ENCODE measurements around the gene COA3. TPM values are rescaled to one million over a fixed set of nuclear protein-coding genes. Genes with fewer than 3 reads are reported as not detected.

COA3 gene
- total RNA-seq, 2 experiments from 2014 or later = 54.0 to 56.7 TPM

DNA sequence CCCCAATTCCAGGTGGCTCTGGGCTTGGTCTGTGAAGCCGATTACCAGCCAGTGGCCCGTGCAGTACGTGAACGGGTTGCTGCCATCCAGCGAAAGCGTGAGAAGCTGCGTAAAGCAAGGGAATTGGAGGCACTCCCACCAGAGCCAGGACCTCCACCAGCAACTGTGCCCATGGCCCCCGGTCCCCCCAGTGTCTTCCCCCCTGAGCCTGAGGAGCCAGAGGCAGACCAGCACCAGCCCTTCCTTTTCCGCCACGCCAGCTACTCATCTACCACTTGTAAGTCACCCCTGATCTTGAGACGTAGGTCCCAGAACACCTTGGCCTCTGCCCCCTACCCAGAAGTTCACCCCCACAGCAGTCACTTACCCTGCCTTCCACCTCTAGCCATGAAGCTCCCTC is 11.2 kb downstream of the COA3 start:
- POLR2A ChIA-PET = interaction anchor here (0.9 kb wide), 1 partner anchor 9 kb away, joined by 3 read pairs; no protein-coding TSS in a partner anchor
- CTCF ChIA-PET = interaction anchor here (1.0 kb wide), 1 partner anchor 24 kb away, joined by 3 read pairs; no protein-coding TSS in a partner anchor

DNA sequence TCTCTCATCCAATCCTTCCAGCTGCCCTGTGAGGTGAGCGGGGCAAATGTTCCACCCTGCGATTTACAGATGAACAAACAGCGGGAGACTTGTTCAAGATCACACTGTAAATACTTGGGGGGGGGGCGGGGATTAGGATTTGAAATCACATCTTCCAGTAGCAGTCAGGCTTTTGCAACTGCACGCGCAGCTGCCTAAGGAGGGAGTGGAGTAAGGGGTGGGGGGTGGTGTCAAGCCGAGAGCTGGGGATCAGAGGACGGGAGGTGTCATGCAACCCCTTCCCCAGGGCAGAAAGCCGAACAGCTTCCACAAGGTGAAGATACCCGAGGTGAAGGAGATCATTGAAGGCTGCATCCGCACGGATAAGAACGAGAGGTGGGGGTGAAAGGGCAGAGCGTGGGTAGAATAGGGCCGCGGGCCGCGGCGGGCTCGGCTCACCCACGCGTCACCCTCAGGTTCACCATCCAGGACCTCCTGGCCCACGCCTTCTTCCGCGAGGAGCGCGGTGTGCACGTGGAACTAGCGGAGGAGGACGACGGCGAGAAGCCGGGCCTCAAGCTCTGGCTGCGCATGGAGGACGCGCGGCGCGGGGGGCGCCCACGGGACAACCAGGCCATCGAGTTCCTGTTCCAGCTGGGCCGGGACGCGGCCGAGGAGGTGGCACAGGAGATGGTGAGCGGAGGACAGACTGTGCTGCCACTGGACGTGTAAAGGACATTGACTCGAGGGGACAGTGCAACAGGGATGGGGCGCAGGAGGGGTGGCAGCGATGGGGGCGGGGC is 13.5 kb downstream of the COA3 start:
- ChIA-PET POLR2A (no interaction called here), CTCF (interaction anchor here (0.5 to 1.1 kb wide), 4 partner anchors 12 to 206 kb away, joined by 3 to 4 read pairs (median 4); no protein-coding TSS in a partner anchor)

DNA sequence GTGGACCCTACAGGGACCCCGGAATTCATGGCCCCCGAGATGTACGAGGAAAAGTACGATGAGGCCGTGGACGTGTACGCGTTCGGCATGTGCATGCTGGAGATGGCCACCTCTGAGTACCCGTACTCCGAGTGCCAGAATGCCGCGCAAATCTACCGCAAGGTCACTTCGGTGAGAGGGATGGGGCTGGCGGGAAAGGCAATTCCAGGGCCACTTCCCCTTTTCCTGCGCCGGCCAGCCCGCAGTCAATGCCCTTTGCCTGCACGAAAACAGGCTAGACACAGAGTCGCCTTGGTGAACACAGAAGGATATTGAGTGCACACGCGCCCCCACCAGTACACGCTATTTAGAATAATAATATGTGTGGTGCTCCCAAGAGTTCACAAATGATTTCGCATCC is 14.1 kb downstream of the COA3 start:
- CTCF ChIA-PET = interaction anchor here (0.5 kb wide), 1 partner anchor 15 kb away, joined by 4 read pairs; no protein-coding TSS in a partner anchor
- POLR2A ChIA-PET = no interaction called here

DNA sequence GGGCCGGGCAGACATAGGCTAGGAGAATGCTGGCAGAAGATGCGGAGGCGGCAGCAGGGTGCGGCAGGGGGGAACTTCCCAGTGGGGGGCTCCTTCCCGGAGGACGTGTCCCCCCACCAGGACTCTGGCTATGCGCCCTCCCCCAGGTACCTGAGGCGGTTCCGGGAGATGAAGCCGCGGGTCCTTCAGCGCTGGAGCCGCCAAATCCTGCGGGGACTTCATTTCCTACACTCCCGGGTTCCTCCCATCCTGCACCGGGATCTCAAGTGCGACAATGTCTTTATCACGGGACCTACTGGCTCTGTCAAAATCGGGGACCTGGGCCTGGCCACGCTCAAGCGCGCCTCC is 14.7 kb downstream of the COA3 start:
- CTCF ChIA-PET = no interaction called here

DNA sequence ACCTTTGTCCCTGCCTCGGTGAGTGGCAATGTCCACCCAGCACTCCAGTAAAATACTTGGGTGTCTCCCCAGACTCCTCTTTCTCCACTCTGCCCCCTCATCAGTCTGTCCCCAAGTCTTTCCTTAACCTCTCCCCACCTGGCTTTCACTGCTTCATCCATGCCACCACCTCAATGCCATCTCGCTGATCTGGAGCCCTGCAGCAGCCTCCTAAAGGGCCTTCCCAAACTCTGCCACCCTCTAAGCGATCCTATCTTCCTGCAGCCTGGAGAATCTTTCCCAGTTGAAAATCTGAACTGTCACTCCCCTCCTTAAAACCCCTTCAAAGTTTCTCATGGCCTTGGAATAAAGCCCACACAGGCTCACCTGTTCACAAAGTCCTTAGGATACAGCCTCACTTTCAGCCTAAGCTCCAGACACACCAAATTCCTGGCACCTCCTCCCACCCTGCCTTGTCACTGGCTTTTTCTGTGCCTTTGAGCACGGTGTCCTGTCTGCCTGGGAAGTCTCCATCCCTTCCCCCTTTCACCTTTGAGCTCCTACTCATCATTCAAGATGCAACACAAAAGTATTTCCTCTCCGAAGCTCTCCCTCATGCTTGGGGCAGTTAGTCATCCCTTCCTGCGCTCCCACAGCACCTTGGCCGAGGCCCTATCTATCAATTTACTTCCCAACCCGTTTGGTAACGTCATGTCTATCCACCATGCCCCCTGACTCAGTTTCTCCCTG is 15.3 kb downstream of the COA3 start:
- CTCF ChIA-PET = no interaction called here
- POLR2A ChIA-PET = no interaction called here

More for the DNA sequence above, 14.7 kb downstream of the COA3 start:
- POLR2A ChIA-PET = no interaction called here

DNA sequence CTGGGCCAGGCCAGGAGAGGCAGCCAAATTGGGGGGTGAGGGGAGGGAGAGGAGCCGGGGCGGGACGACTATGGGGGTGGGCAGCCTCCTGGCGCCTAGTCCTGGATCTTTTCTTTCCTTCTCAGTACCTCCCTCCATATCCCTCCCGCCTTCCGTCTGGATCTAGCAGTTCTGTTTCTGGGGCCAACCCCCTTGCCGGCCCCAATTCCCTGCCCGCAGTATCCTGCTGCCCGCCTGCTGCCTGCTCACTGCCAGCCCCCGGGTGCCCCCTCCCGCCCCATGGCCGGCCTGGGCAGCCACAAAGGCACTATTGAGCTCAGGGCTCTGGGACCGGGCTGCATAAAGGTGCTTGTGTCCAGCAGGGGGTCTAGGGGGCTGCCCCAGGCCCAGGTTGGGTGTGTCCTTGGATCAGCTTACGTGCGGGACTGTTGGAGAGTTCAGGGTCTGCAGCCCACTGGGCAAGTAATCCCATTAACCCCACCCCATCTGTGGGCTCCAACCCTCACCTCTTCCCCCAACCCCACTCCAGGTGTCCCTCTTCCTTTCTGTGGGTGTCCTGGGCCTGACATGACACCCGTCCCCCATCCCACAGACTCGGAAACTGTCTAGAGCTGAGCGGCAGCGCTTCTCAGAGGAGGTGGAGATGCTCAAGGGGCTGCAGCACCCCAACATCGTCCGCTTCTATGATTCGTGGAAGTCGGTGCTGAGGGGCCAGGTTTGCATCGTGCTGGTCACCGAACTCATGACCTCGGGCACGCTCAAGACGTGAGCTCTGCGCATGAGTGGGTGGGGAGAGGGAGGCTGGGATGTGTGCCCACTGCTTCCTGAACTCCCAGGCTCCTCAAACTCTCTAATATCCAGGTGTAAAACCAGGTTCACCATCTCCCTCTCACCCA is 16.1 kb downstream of the COA3 start:
- POLR2A ChIA-PET = interaction anchor here (1.0 kb wide), 1 partner anchor 9 kb away, joined by 4 read pairs; the partner anchor contains the start of gene VPS25

DNA sequence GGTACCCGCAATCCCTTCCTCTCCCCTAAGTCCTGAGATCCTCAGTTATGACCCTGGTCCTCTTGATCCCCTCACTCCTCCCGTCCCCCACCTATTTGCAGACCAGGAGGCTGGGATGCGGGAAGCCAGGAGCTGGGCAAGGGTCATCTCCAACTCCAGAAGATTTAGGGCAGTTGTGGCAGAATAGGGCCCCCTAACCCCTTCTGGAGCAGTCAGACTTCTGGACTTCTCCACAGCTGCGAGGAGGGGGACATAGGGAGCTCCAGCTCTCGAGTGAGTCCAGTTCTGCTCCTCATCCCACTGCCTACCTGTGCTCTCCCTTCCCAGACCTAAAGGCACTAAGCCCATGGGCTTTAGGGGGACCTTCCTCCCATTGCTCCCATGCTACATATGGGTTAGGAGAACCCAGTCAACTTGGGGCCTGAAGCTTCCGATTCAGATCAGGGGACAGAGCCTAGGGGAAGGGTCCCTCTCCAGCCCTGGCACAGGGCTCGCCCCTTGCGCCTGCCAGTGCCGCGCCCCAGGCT is 16.8 kb downstream of the COA3 start:
- ChIA-PET CTCF (no interaction called here), POLR2A (interaction anchor here (1.0 kb wide), 1 partner anchor 8 kb away, joined by 4 read pairs; the partner anchor contains the start of gene VPS25)

More for the DNA sequence above, 16.1 kb downstream of the COA3 start:
- CTCF ChIA-PET = no interaction called here

DNA sequence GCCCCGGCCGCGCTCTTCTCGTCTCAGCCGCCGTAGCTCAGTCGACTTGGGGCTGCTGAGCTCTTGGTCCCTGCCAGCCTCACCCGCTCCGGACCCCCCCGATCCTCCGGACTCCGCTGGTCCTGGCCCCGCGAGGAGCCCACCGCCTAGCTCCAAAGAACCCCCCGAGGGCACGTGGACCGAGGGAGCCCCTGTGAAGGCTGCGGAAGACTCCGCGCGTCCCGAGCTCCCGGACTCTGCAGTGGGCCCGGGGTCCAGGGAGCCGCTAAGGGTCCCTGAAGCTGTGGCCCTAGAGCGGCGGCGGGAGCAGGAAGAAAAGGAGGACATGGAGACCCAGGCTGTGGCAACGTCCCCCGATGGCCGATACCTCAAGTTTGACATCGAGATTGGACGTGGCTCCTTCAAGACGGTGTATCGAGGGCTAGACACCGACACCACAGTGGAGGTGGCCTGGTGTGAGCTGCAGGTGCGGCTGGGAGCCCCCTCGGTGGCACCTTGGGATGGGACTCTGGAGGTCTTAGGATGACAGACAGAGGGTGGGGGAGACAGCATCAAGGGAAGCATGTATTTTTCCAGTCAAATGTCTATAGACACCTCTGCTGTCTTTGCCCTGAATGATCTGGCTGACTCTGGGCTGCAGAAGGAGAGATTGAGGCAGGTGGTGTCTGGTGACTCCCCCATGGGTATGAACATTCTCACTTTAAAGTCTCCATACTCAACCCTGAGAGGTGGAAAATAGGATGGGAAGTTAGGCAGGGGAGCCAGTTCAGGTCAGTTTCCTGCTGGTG is 17.5 kb downstream of the COA3 start:
- ChIA-PET CTCF (interaction anchor here (0.5 kb wide), 1 partner anchor 14 kb away, joined by 5 read pairs; no protein-coding TSS in a partner anchor), POLR2A (interaction anchor here (0.8 to 1.0 kb wide), 2 partner anchors 8 kb away, joined by 3 to 4 read pairs; partner anchors contain the start of gene VPS25)

DNA sequence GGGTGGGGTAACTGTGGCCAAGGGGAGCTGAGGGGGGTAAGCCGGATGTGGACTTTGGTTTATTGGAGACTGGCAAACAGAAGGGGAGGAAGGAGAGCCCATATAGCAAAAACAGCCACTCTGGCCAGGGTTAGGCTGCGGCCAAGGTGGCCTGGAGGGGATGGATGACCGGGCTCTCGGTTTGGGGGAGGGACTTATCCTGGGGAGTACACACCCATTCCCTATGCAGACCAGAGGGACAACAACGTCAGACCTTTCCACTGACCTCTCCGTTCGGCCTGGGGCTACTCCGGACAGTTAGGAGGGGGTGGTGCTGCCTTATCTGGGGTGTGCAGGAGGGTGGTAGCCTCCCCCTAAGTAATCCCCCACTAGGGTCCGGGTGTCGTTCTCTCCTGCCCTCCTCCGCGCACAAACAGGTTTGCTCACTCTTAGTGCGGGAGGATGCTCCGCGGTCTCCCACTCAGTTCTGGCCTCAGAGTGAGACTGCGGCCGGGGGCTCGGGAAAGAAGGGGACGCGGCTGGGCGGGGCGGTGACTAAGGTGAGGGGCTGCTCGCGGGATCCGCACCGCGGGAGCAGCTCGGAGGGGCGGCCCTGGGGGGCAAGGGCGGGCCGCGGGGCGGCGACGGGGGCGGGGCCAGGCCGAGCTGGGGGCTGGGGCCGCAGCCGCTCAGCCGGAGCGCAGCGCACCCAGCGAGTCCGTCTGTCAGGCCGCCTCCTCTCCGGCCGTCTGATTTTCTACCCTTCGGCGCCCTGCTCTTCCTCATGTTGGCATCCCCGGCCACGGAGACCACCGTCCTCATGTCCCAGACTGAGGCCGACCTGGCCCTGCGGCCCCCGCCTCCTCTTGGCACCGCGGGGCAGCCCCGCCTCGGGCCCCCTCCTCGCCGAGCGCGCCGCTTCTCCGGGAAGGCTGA is 18.3 kb downstream of the COA3 start, which contains the start of gene WNK4:
TSS of gene WNK4 (plus strand) at position 675 of the 915 bp plus-strand sequence. CDS start at position 764, 89 bp downstream.
- ChIA-PET CTCF (interaction anchor here (0.5 kb wide), 1 partner anchor 13 kb away, joined by 5 read pairs; no protein-coding TSS in a partner anchor), POLR2A (interaction anchor here (0.8 kb wide), 1 partner anchor 7 kb away, joined by 3 read pairs; the partner anchor contains the start of gene VPS25)

DNA sequence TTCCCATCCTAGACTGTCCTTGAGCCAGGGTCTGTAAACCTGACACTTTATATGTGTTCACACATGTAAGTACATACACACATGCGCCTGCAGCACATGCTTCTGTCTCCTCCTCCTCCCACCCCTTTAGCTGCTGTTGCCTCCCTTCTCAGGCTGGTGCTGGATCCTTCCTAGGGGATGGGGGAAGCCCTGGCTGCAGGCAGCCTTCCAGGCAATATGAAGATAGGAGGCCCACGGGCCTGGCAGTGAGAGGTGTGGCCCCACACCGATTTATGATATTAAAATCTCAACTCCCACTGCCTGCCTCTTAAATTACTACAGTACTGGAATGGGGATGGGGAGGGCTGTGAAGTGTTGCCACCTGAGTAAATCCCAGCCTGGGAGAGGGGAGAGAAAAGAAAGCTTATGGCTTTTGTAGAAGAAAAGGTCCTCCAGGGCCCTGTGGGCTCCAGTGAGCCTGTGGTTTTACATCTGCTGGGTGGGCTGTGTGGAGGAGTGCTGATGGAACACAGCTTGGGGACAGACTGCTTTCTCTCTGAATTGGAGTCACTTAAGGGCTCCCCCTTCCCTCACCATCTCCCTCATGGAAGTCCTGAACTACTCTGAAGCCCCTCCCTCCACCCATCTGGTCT is 19.1 kb downstream of the COA3 start:
- POLR2A ChIA-PET = no interaction called here
- CTCF ChIA-PET = no interaction called here

DNA sequence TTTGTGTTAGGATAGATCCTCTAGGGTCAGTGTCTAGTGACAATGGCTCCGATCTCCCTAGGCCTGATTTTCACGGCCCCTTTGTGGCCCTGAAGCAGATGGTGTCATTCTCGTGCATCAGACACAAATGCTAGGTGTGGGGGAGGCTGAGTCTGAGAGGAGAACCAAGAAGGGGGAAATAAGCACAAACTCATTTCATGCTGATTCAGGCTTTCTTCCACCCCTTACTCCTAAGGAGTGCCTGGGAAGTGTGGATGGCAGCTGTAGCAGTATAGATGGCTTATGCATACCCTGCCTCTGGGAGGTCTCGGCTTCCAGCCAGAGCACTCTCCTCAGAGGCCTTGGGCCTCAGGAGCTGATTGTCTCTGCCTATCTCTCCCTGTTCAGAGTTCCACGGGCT is 19.9 kb downstream of the COA3 start:
- POLR2A ChIA-PET = interaction anchor here (0.6 kb wide), 1 partner anchor 57 kb away, joined by 3 read pairs; no protein-coding TSS in a partner anchor

DNA sequence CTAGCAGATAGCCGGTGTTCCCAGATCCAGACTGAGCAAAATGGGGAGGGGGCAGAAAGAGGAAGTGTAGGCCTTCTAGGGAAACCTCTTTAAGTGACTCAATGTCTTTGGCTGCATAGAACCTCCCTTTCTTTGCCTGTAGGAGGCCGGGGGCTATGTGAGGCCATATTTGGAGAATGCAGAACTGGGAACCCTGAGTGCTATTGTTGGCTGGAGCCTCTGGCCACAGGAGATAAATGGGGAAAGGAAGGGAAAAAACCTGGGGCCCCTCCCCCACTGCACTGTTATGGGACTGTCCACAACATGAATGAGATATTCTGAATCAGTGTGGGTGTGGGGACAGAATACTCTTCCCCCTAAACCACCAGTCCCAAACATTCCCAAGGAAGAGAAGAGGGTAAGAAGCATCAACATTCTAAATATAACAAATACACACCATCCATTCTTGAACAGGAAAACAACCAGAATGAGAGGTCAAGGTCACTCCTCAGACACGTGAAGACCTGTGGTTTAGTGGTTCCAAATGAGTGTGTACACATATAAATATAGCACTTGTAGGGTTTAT is 22.9 kb downstream of the COA3 start:
- ChIA-PET POLR2A (no interaction called here), CTCF (interaction anchor here (3.8 kb wide), 1 partner anchor 12 kb away, joined by 26 read pairs; no protein-coding TSS in a partner anchor)

More for the DNA sequence above, 19.9 kb downstream of the COA3 start:
- CTCF ChIA-PET = no interaction called here

DNA sequence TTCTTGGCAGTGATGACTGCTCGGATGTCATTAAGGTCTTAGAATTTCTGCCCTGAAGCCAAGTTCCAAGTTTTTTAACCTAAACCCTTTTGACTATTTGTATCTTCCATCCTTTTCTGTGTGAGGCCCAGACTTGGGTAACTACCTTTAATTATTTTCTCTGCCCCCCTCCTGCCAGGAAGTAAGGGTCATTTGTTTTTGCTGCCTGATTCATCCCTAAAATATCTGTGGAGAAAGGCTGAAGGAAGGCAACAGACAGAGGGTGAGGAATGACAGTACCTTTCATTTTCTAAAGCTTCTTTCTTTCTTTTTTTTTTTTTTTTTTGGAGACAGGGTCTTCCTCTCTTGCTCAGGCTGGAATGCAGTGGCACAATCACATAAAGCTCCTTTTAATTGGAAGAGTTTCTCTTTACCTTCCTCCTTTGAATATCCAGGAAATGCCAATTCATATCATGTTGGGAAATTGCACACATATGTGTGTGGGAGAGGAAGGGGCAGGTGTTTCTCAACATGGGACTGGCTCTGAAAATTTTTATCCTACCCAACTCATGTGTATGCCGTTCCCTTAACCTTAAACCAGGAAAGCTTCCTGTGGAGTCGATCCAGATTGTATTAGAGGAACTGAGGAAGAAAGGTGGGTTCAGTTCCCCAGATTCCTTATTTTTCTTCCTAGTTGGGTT is 24.3 kb downstream of the COA3 start:
- POLR2A ChIA-PET = interaction anchor here (0.6 to 1.3 kb wide), 4 partner anchors 7 to 165 kb away, joined by 3 to 6 read pairs (median 4); partner anchors contain the start of genes RETREG3 and TUBG1
- CTCF ChIA-PET = interaction anchor here (0.6 to 3.8 kb wide), 5 partner anchors 11 to 196 kb away, joined by 3 to 26 read pairs (median 5); partner anchors contain the start of genes BECN1, CNTD1 and COA3

DNA sequence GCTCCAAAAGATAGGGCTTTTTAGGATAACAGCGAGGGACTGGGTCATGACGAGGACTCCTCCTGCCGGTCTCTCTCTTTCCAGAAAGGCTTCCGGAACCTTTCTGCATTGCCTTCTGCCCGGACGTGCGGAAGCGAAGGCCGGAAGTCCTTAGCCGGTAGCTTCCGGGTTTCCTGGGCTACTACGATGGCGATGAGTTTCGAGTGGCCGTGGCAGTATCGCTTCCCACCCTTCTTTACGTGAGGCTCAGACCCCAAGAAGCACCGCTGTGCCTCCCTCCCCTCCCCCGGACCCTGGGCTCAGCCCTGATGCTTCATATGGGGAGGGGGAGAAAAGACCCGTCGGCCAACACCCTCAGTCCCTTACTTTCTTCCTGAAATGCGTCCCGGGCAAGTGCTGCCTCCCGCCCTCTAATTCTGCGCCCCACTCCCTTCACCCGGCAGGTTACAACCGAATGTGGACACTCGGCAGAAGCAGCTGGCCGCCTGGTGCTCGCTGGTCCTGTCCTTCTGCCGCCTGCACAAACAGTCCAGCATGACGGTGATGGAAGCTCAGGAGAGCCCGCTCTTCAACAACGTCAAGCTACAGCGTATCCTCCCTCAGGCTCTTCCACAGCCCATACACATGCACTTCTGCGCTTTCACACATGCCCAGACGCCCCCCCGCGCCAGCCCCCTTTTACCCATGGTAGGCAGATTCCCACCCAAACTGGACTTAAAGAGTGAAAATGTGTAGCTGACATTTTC is 25.0 kb downstream of the COA3 start, which contains the start of gene VPS25:
TSS of gene VPS25 (plus strand) at position 160 of the 746 bp plus-strand sequence. CDS start at position 187, 27 bp downstream.
- POLR2A ChIA-PET = interaction anchor here (0.6 to 1.3 kb wide), 5 partner anchors 7 to 164 kb away, joined by 3 to 4 read pairs (median 4); partner anchors contain the start of genes EZH1, RETREG3, TUBG1 and WNK4
- CTCF ChIA-PET = interaction anchor here (0.6 to 3.8 kb wide), 6 partner anchors 10 to 195 kb away, joined by 3 to 26 read pairs (median 6); partner anchors contain the start of genes BECN1, CNTD1, COA3 and RAMP2

Measured in activated CD8-positive, alpha-beta memory T cell treated with anti-CD3 and anti-CD28 coated beads for 36 hours (primary cell).